ENCODE data around the gene WDR36.

DNA sequence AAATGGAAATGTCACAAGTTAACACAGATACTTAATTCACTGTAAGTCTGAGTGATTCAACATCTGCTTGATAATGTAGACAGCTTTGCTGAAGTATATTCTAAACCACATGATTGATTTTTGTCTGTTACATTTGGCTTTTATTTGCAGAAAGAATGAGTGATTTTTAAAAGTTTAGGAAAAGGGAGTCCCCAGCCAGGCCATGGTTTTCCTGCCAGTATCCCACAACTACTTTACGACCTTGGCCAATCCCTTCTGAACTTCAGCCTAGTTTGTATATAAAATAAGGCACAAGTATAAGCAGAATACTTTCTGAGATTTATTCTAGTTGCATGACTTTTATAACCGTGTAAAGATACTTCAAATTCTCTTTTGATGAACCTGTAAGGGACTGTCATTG is 27.1 kb downstream of the WDR36 start:
- TF ChIP-seq, protein P1, sequence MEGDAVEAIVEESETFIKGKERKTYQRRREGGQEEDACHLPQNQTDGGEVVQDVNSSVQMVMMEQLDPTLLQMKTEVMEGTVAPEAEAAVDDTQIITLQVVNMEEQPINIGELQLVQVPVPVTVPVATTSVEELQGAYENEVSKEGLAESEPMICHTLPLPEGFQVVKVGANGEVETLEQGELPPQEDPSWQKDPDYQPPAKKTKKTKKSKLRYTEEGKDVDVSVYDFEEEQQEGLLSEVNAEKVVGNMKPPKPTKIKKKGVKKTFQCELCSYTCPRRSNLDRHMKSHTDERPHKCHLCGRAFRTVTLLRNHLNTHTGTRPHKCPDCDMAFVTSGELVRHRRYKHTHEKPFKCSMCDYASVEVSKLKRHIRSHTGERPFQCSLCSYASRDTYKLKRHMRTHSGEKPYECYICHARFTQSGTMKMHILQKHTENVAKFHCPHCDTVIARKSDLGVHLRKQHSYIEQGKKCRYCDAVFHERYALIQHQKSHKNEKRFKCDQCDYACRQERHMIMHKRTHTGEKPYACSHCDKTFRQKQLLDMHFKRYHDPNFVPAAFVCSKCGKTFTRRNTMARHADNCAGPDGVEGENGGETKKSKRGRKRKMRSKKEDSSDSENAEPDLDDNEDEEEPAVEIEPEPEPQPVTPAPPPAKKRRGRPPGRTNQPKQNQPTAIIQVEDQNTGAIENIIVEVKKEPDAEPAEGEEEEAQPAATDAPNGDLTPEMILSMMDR (IDR thresholded peaks at IDR 0.05 in 4 of 5, conservative IDR thresholded peaks at IDR 0.05 in 1 of 5), result no peak
- no peak for TF ChIP-seq POLR2A (IDR thresholded peaks at IDR 0.05)
